ENCODE results near the gene BMF.
A peak's percentile ranks its signal among the peaks of the same experiment; 100 is the strongest.
"Not testable (repeated sequence)": the region's sequence is repeated elsewhere in the genome, so short reads cannot be mapped to it uniquely, and the experiment has no call there.

The BMF gene, protein sequence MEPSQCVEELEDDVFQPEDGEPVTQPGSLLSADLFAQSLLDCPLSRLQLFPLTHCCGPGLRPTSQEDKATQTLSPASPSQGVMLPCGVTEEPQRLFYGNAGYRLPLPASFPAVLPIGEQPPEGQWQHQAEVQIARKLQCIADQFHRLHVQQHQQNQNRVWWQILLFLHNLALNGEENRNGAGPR
- 8.1 to 12.3 (median 11.4) reads per million in 4 donors for total RNA-seq

DNA sequence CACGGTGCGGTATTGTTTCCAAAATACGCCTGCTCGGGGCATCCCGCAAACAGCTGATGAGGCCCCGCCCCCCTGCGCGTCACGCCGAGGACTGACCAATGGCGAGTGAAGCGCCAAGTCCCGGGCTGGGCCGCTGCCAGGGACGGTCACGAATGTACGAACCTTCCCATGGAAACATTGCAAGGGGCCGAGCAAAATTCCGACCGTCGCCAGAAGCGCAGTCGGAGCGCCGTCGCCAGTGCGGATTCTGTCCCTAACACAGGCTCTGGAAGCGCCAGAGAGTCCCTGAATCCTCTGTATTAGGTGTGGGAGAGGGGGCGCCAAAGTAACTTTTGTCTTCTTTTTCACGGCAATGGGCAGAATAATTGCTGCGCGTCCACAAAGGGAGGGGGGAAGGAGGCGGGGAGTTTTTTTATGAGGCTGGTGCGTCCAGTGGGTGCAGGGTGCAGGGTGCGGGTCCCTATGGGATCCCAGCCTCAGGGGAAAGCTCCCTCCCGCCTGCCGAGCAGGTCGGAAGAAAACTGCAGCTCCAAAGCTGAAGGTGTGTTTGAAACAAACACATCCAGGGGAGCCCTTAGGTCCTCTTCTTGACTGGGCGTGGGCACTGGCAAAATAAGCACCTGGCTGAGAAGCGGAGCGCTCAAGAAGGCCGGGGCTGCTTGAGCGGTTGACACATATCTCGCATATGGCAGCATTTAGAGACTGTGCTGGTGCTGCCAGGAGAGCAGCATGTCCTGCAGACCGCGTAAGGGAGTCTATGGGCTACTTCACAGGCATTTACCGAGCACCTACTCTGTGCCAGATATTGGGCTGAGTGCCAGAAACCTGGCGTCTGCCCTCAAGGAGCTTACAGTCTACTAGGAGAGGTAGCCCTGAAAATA is at the start of gene BMF:
Gene BMF (minus strand): TSS at position 25 of the 881 bp plus-strand sequence. CDS start 2,793 bp downstream, outside the sequence.
- peak; percentile 90 to 96 (median 93) for DNase-seq

DNA sequence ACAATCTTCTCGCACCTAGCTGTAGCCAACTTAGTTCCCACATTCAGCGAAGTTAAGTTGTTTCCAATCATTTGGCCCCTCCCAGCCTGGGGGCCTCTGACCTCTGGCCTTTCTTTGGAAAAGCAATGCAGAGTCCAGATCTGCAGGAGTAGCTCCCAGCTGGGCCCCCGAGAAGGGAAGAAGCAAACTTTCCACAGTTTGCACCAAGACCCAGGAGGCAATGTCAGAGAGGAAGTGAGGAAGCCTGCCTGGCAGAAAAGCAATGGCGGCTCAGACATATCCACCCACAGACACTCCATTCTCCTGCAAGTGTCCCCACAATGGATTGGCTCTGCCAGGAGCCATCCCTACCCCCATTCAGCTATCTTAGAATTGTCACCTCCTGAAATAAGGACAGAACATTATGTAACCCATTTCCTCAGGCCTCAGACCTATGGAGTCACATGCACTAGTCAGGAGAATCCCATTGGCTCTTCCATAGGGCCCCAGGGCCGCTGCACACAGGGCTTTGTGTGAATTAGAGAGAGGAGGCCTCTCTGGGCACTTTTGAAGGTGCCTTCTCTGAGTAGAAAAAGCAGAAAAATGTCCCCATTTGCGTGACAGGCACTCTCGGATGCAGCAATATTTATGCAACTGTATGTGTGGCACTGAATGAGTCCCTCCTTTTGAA is 49.2 kb upstream of the BMF start:
- no peak for DNase-seq

DNA sequence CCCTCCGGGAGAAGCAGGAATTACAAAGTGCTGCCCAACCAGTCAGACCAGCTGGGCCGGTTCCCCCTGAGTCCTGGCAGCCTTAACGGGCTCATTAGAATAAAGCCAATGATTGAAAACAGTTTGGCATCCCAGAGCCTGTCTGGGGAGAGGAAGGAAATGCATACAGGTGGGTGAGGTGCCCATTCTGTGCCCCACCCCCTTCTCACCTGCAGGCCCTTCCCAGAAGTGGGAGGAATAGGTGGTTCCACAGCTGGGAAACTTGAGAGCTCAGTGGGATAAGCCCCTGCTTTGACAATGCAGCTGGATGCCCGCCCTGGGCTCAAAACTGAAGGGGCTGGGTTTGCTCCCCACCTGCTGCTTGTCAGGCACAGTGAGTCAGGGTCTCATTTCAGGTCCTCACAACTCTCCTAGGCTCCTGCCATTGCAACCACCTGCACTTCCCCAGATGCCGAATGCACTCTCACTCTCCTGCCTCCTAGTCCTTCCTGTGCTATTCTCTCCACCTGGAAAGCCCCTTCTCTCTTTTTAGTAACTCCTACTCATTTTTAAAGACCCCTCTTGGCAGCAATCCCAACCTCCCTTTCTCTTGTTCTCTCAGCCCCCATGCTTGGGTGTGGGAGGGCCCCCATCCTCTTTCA is 46.7 kb upstream of the BMF start:
- no peak for DNase-seq

DNA sequence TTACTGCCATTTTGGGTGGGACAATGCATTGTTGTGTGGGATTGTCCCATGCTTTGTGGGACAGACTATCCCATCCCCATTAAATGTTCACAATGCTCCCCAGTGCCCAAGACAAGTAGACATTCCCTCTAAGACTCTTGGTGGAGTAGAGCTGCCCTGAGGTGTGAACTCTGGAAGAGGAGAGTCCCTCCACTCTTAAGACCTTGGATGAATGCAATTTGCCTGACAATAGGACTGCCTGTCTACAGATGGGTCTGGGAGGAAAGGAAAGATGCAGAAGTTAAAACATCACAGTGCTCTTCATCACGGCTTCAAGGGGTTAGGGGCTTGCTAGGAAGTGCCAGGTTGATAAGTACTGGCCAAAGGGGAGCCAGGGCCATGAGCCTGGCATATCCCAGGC is 46.1 kb upstream of the BMF start:
- not testable (repeated sequence) for DNase-seq

DNA sequence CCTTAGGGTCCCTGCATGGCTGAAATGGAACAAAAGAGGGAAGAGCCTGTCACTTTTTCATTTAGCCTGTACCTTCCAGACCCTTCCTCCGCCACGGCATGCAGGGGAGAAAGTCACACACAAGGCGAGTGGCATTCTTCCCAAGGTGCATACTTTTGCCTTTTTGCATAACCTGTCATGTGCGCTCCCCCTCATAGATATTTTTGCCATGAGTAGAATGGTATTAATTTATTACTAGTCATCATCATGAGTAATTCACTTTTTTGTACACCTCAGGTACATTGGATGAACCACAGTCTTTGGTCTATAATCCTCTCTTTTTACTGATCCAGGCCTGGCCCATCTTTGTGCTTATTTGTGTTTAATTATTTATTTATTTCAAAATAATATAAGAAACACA is 43.3 kb upstream of the BMF start:
- DNase-seq, result no peak

DNA sequence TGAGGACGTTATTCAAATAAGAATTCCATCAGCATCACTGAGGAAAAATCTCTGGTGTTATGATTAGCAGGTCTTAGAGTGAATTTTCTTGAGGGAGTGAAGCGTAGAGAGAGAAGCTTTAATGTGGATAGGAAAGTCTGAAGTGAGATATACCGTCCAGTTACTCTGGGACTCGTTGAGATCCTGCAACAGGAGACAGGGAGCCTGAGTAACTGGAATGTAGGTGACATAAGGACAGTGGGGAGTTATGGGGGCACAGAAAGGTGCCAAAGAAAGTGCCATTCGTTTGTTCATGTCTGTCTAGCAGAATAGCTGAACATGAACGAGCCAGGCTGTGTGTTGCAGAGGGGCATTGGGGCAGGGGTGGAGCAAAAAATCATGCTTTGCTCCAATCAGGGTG is 42.8 kb upstream of the BMF start:
- DNase-seq, result no peak

DNA sequence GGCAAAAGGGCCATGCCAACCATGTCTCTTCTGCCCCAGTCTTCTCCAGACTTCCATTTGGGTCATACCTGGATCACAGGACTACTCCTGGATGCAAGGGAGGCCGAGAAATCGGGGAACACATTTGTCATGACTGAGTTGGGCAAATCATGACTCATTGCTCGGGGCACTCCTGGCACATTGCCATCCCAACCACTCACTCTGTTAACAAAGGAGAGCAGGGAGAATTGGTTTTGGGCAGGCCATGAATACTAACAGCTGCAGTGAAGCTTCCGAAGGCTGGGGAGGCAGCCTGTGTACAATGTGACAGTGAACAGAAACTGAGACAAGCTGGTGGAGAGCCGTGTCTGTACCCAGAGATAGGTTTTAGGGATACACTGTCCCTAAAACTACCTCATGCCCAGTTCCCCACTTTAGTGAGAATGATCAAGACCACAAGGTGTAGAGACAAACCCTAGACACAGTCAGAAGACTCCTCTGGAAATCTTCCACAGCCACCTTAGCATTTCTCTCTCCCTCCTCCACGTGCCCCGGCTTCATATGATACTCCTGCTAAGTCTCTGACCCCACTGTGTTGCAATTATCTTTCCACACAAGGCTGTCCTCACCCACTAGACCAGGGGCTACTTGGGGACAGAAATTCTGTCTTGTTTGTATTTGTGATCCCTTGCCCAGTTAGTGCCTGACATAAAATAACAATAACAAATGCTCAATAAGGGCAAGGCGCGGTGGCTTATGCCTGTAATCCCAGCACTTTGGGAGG is 41.7 kb upstream of the BMF start:
- DNase-seq, result no peak

DNA sequence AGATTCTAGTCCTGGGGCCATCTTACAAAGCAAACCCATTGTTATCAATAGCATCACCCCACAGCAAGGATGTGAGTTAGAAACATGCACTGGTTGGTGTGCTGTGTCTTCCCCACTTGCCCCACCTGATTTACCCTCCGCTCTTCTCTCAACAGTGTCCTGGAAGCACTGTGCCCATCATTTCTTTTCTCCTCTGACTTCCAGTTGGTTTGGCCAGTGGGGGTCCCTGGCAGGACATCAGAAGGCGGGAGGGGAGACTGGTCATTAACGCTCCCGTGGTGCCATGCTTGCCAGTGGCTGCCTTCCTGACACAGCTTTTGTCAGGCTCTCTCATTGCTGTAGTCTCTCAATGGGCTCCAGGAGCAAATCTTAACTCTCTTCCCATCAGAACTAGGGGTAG is 40.7 kb upstream of the BMF start:
- no peak for DNase-seq

DNA sequence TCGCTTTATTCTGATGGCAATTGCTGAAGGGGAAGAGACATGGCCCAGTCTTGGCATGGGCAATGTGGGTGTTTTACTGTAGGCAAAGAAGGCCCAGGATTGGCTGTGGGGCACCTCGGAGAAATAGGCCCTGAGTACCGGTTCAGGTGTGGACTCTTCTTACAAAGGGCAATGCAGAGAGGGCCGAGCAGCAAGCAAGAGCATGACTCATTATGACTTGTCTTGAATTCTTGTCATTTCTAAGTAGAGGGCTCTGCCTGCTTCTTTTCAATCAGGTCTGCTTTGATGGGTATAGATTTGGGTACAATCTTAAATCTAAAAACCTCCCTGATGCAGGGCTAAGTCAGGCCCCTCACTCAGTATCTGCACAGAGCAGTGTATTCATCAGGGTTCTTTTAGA is 37.4 kb upstream of the BMF start:
- no peak for DNase-seq

DNA sequence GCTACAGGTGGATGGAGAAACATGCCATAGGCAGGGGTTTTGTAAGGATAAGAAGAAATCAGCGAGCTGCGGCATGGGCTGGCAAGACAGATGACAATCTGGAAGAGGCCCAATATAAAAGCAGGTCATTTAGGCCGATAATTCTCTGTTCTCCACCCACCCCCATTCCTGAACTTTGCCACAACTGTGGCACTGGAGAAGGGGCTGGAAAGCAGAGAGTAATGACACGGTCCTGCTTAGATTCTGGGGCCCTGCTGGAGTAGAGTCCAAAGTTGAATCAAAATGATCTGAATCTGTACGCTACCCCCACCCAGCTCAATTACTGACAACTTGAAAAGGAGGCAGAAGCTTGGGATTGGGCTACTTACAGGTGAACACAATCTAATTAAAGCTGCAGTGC is 33.7 kb upstream of the BMF start:
- DNase-seq, result no peak

DNA sequence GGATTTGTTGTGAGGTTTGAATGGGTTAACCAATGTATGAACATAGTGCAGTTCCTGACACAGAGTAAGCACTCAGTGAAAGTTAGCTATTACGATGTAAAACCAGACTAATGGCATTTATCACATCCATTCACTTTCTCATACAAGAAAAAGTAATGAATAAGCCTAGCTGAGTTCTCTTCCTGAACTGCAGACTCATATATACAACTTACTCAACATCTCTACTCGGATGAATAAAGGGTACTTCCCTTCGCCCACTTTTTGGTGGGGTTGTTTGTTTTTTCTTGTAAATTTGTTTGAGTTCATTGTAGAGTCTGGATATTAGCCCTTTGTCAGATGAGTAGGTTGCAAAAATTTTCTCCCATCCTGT is 29.5 kb upstream of the BMF start:
- not testable (repeated sequence) for DNase-seq

DNA sequence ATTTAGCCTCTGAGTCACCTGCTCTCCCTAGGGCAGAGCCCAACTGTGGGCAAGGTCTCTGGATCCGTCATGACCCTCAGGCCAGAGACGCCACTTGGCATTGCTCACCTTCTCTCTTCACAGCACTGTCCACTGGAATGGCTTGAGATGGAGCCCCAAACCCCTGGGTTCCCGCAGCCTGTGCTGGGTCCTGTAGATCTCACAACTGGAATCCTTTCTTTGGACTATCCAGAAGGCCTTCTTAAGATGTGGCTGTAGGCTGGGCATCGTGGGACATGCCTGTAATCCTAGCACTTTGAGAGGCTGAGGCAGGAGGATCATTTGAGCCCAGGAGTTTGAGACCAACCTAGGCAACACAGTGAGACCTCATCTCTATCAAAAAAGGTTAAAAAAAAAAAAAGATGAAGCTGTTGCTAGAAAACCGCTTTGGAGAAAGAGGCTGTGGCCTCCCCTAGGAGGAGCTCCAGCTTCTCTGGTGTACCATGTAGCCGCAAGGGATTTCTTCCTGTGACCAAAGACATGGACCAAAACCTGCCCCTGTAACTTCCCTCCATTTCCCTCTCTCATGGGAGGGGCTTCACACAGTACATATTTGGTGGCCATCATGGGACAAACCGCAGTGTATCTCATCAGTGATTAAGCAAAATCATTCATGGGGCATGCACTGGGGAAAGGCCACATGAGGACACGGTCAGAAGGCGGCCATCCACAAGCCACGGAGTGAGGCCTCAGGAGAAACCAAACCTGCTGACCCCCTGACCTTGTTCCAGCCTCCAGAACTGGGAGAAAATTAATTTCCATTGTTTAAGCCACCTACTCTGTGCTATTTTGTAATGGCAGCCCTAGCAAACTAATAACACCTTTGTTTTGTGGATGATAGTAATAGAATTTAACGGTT is 28.9 kb upstream of the BMF start:
- DNase-seq, result no peak

DNA sequence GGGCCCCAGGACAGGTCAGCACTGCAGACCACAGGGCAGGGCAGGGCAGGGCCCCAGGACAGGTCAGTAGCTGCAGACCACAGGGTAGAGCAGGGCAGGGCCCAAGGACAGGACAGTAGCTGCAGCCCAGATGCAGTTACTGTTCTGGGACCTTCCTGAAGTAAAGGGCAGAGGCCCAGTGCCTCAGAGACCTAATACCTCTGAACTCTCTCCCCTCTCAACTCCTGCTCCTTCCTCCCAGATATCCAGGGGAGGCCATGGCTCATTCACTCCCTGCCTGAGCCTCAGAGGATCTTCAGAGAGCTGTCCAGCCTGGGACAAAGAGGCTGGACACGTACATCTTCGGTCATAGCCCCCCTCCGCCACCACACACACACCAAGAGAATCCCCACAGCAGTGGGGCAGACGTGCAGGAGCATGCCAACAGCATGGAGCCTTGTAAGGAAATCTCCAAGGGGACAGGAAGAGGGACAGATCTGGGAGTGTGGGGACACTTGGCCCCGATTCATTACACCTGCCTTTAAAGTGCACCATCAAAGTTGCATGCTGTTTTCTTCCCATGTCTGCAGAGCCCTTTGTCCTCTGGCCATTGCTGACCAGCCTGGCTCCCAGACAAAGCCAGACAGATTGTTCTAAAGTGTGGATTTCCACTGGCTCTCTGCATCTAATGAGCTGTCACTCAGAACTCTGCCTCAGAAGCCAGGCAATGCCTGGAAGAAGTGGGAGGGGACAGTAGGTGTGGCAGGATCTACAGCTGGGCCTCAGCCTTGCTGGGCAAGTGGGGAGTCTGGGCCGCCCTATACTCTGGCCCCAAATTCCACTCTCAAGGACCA is 28.0 kb upstream of the BMF start:
- DNase-seq, result no peak

DNA sequence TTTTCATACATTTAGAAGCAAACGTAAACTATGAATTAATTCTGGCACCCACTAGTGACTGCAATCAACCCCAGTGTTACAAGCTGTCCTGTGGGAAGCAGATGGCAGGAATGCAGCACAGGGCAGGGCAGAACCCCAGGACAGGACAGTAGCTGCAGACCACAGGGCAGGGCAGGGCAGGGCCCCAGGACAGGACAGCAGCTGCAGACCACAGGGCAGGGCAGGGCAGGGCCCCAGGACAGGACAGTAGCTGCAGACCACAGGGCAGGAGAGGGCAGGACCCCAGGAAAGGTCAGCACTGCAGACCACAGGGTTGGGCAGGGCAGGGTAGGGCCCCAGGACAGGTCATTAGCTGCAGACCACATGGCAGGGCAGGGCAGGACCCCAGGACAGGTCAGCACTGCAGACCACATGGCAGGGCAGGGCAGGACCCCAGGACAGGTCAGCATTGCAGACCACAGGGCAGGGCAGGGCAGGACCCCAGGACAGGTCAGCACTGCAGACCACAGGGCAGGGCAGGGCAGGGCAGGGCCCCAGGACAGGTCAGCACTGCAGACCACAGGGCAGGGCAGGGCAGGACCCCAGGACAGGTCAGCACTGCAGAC is 27.3 kb upstream of the BMF start:
- not testable (repeated sequence) for DNase-seq

DNA sequence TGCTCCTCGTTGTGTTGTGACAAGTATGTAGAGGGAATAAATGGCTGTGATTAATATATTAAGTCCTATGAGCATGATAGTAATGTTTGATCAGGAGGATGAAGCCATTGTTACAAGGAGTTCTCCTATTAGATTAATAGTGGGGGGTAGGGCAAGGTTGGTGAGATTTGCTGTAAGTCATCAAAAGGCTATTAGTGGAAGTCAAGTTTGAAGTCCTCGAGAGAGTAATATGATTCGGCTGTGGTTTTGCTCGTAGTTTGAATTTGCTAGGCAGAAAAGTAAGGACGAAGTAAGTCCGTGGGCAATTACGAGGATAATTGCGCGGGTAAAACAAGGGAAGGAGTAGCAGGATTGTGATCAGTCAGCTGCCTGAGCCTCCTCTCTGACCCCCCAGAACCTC is 26.2 kb upstream of the BMF start:
- DNase-seq, result no peak

DNA sequence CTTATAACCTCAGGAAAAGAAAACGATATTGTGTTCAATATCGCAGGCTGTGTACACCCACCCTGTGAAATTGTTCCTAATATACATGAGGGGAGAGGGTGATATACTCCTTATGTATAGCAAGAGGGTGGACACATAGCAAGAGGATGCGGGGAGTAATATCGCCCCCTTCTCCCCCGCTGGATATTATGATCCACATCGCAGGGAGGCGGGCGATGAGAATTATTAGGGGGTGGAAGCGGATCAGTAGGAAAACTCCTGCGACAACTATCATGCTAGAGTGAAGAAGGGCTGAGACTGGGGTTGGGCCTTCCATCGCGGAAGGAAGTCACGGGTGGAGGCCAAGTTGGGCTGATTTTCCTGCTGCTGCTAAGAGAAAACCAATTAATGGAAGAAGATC is 24.9 kb upstream of the BMF start:
- no peak for DNase-seq

DNA sequence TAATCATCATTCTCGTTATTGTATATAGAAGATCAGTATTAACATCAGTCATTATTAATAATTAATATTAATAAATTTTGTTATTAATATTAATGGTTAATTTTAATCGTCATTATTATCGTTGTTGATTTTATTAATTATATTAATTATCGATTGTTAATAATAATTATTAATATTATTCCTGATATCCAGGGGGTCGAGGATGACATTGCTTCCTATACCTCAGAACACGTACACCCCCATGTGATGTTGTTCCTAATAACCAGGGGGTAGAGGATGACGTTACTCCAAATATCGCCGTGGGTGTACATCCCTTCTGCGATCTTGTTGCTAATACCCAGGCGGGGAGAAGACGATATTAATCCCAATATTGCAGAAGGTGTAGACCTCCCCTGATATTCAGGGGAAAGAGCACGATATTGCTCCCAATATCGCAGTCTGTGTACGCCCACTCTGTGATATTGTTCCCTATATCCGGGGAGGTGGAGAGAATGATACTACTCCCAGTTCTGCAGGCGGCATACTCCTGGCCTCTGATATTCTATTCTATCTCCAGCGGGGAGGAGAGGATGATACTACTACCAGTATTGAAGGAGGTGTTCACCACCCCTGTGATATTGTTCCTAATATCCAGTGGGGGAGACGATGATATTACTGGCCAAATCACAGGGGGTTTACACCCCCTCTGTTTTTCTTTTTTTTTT is 22.3 kb upstream of the BMF start:
- DNase-seq, result no peak

DNA sequence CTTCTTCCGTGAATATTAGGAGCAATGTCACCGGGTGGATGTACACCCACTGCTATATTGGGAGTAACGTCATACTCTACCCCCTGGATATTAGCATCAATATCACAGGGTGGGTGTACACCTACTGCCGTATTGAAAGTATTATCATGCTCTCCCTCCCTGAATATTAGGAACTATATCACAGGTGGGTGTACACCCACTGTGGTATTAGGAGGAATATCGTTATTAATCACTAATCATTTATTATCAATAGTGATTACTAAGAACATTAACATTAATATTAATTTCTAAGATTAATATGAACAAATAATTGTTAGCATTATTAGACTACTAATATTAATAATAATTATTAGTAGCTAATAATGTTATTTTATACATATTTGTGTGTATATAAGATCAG is 21.4 kb upstream of the BMF start:
- DNase-seq, result no peak

Data from T-helper 1 cell (primary cell).